Mucosa of descending colon (tissue), 3 donors: ENCODE data around the gene CYP19A1. TPM values are rescaled to one million over a fixed set of nuclear protein-coding genes. Genes with fewer than 3 reads are reported as not detected.
"Not testable (repeated sequence)": the region's sequence is repeated elsewhere in the genome, so short reads cannot be mapped to it uniquely, and the experiment has no call there.

Experiments
- ATAC-seq: fragments of 200-7000 bp; cut with Tn5 transposase; one replicate; pipeline ENCODE4 v1.9.1; 2020; ENCODE audit warnings: mild to moderate bottlenecking, moderate library complexity
- DNase-seq, 3 donors: peaks; one replicate each; pipeline ENCODE4 v3.0.0-alpha.2; 2020
- H3K36me3 ChIP-seq: fragments of 200-600 bp; one replicate; pipeline ENCODE4 v1.8.0; 2021; ENCODE audit warnings: low read depth, mild to moderate bottlenecking
- H3K4me1 ChIP-seq: fragments of 200-600 bp; one replicate; pipeline ENCODE4 v1.8.0; 2021; ENCODE audit warnings: low read depth, mild to moderate bottlenecking
- H3K4me3 ChIP-seq: fragments of 200-600 bp; one replicate; pipeline ENCODE4 v1.8.0; 2021; ENCODE audit warnings: mild to moderate bottlenecking
- H3K9me3 ChIP-seq: fragments of 200-600 bp; one replicate; pipeline ENCODE4 v1.8.0; 2021; ENCODE audit warnings: mild to moderate bottlenecking
- CTCF ChIP-seq: fragments of 200-600 bp; IDR thresholded peaks from one replicate; pipeline ENCODE4 v1.8.0; 2022; ENCODE audit warnings: antibody characterized with exemption, mild to moderate bottlenecking
- intact Hi-C, 2 donors: fragments of 100-400 bp; cut with DNase I in 1 of 2; cut with micrococcal nuclease in 1 of 2; formaldehyde crosslinking; loops; one replicate each; pipeline versions ENCODE4 v1.11.0 to v1.11.1; 2022; cut with DNase I, micrococcal nuclease
- total RNA-seq, 3 donors: library from RNA; stranded (reverse); fragmentation: NEBNext Ultra II Directional in 2 of 3; extraction: Animal tissue kit (Norgen Biotek cat#: 25700) in 2 of 3; gene quantifications; one replicate each; pipeline versions ENCODE4 v1.2.1 to v1.2.4, GENCODE V29; 2021 to 2023
- donor health status: DM: no; HTN: no; CAD: no; lungs with moderate emphysema.
- donor health status: DM: no; HTN: no; CAD: no.
- donor health status: DM: no; HTN: yes; CAD: no.

Gene CYP19A1
- total RNA-seq, 3 donors from 2014 or later: 0.06 to 0.63 (median 0.23) TPM

- Histone ChIP-seq H3K9me3 (no peaks in the 10 kb centered on the region), H3K4me1 (peaks cover 2% of the 10 kb centered on the region), H3K36me3 (no peaks in the 10 kb centered on the region), H3K4me3 (no peak overlapping the region)
- no peak for TF ChIP-seq CTCF
- no peak for ATAC-seq
- intact Hi-C loops: no loop called here
- DNase-seq: no peak
Measured at GRCh38 chr15:51189669-51190385, 148.6 kb downstream of the CYP19A1 start.

GRCh38 chr15:51188791-51189190, 149.6 kb downstream of the CYP19A1 start:
- ATAC-seq, H3K4me3 ChIP-seq, DNase-seq, H3K9me3 ChIP-seq, intact Hi-C loops, H3K36me3 ChIP-seq: not testable (repeated sequence)
- H3K4me1 ChIP-seq: peaks cover 12% of the 10 kb centered on the region

- intact Hi-C loops: no loop called here
- no peaks in the 10 kb centered on the region for H3K36me3 ChIP-seq
- DNase-seq (no peak), ATAC-seq (no peak)
- no peaks in the 10 kb centered on the region for H3K9me3 ChIP-seq
- no peak overlapping the region for H3K4me3 ChIP-seq
- peaks cover 15% of the 10 kb centered on the region for H3K4me1 ChIP-seq
- TF ChIP-seq CTCF: no peak
Measured at GRCh38 chr15:51186891-51187290, 151.5 kb downstream of the CYP19A1 start.

GRCh38 chr15:51186181-51186705, 152.2 kb downstream of the CYP19A1 start:
- intact Hi-C loops: no loop called here
- Histone ChIP-seq H3K4me3 (no peak overlapping the region), H3K4me1 (peaks cover 15% of the 10 kb centered on the region), H3K9me3 (no peaks in the 10 kb centered on the region), H3K36me3 (no peaks in the 10 kb centered on the region)
- ATAC-seq (no peak), DNase-seq (no peak)
- no peak for TF ChIP-seq CTCF

- H3K4me1 ChIP-seq: peaks cover 15% of the 10 kb centered on the region
- no peaks in the 10 kb centered on the region for H3K36me3 ChIP-seq
- no peak overlapping the region for H3K4me3 ChIP-seq
- no peak for TF ChIP-seq CTCF
- ATAC-seq (peak; percentile 13), DNase-seq (no peak)
- no peaks in the 10 kb centered on the region for H3K9me3 ChIP-seq
- intact Hi-C loops: no loop called here
Measured at GRCh38 chr15:51185213-51186159, 152.9 kb downstream of the CYP19A1 start.

GRCh38 chr15:51184627-51185026, 153.8 kb downstream of the CYP19A1 start:
- no peaks in the 10 kb centered on the region for H3K9me3 ChIP-seq
- DNase-seq: no peak
- intact Hi-C loops: no loop called here
- H3K36me3 ChIP-seq: no peaks in the 10 kb centered on the region
- no peak for TF ChIP-seq CTCF
- ATAC-seq: peak; percentile 75
- H3K4me1 ChIP-seq: peaks cover 15% of the 10 kb centered on the region
- no peak overlapping the region for H3K4me3 ChIP-seq
